ENCODE data around the gene CRACR2B.

Gene CRACR2B

GRCh38 chr11:855330-855674 is 27.6 kb downstream of the CRACR2B start:
- no peak for DNase-seq

GRCh38 chr11:855796-856195 is 28.1 kb downstream of the CRACR2B start:
- DNase-seq = no peak

GRCh38 chr11:856397-856796 is 28.7 kb downstream of the CRACR2B start:
- no peak for DNase-seq

- no peak for DNase-seq
Measured at GRCh38 chr11:858053-858761, 30.5 kb downstream of the CRACR2B start.

- no peak for DNase-seq
Measured at GRCh38 chr11:858762-859339, 31.1 kb downstream of the CRACR2B start.

- DNase-seq = no peak
Measured at GRCh38 chr11:859394-860131, 31.8 kb downstream of the CRACR2B start.

GRCh38 chr11:860234-861104 is 32.8 kb downstream of the CRACR2B start:
- no peak for DNase-seq

GRCh38 chr11:861105-861479 is 33.4 kb downstream of the CRACR2B start:
- no peak for DNase-seq

- DNase-seq = no peak
Measured at GRCh38 chr11:862081-862661, 34.5 kb downstream of the CRACR2B start.

- no peak for DNase-seq
Measured at GRCh38 chr11:862696-863022, 34.9 kb downstream of the CRACR2B start.

GRCh38 chr11:863023-863909 is 35.5 kb downstream of the CRACR2B start:
- DNase-seq = no peak

GRCh38 chr11:863910-864827 is 36.5 kb downstream of the CRACR2B start:
- DNase-seq = no peak

- no peak for DNase-seq
Measured at GRCh38 chr11:864898-865297, 37.2 kb downstream of the CRACR2B start.

GRCh38 chr11:865462-866430 is 38.0 kb downstream of the CRACR2B start:
- DNase-seq = no peak

- DNase-seq = no peak
Measured at GRCh38 chr11:866481-866880, 38.8 kb downstream of the CRACR2B start.

GRCh38 chr11:867856-868358 is 40.2 kb downstream of the CRACR2B start:
- DNase-seq = no peak

GRCh38 chr11:868394-868793 is 40.7 kb downstream of the CRACR2B start:
- DNase-seq = no peak

- no peak for DNase-seq
Measured at GRCh38 chr11:868802-869201, 41.1 kb downstream of the CRACR2B start.

- no peak for DNase-seq
Measured at GRCh38 chr11:869399-870126, 41.8 kb downstream of the CRACR2B start.
